OCI-LY7 (cell line): ENCODE results near the gene HHIPL2. TPM values are rescaled to one million over a fixed set of nuclear protein-coding genes. Genes with fewer than 3 reads are reported as not detected.

Source experiments
- BruUV-seq: library from RNA; stranded (reverse); fragments of 400-500 nt; replicated peaks from 2 replicates; lab custom pipeline; 2021; lab: Mats Ljungman, UMichigan
- CTCF ChIA-PET: fragments of 300-600 bp; sonication (Branson Sonifier 250); formaldehyde crosslinking; loops from one replicate; lab custom pipeline; 2022; ENCODE audit warnings: antibody characterized with exemption; ENCODE audit not compliant: unreplicated experiment; lab: Charles Lee
- POLR2A ChIA-PET: fragments of 300-600 bp; sonication (Branson Sonifier 250); formaldehyde crosslinking; loops from one replicate; lab custom pipeline; 2022; ENCODE audit warnings: antibody characterized with exemption; lab: Charles Lee
- DNase-seq: peaks from one replicate; pipeline ENCODE4 v3.0.0-alpha.2; 2015; ENCODE audit warnings: low spot score
- H2AFZ ChIP-seq: fragments of 200-600 bp; sonication (generic), shearing (Covaris generic); 2 replicates; pipeline ENCODE4 v1.6.1; 2014; ENCODE audit warnings: mild to moderate bottlenecking, antibody characterized with exemption, low read length, moderate library complexity
- H3K27ac ChIP-seq: fragments of 200-600 bp; sonication (generic); 2 replicates; pipeline ENCODE4 v1.5.1; 2014; ENCODE audit warnings: mixed run types, low read depth, mild to moderate bottlenecking, moderate library complexity, low read length, inconsistent platforms; ENCODE audit not compliant: poor library complexity, severe bottlenecking
- H3K36me3 ChIP-seq: fragments of 200-600 bp; sonication (generic); 2 replicates; pipeline ENCODE4 v1.6.1; 2014; ENCODE audit warnings: mild to moderate bottlenecking, antibody characterized with exemption, low read length, moderate library complexity, mixed read lengths; ENCODE audit not compliant: insufficient read depth
- H3K4me1 ChIP-seq: fragments of 200-600 bp; sonication (generic); 2 replicates; pipeline ENCODE4 v1.5.1; 2014; ENCODE audit warnings: mild to moderate bottlenecking, low read length; ENCODE audit not compliant: insufficient read depth, poor library complexity, severe bottlenecking
- H3K4me2 ChIP-seq: fragments of 200-600 bp; sonication (generic); 2 replicates; pipeline ENCODE4 v1.6.1; 2014; ENCODE audit warnings: mild to moderate bottlenecking, low read length
- H3K4me3 ChIP-seq: fragments of 200-600 bp; sonication (generic); 2 replicates; pipeline ENCODE4 v1.5.1; 2014; ENCODE audit warnings: mild to moderate bottlenecking, low read depth, low read length; ENCODE audit not compliant: poor library complexity, severe bottlenecking
- H3K79me2 ChIP-seq: fragments of 200-600 bp; sonication (generic); 2 replicates; pipeline ENCODE4 v1.6.1; 2016; ENCODE audit warnings: low read depth, mild to moderate bottlenecking, low read length, moderate library complexity, mixed read lengths; ENCODE audit not compliant: insufficient read depth
- H3K9me2 ChIP-seq: fragments of 200-600 bp; sonication (generic); 2 replicates; pipeline ENCODE4 v1.6.1; 2016; ENCODE audit warnings: mild to moderate bottlenecking, low read length, mixed read lengths; ENCODE audit not compliant: insufficient read depth
- H3K9me3 ChIP-seq: fragments of 200-600 bp; sonication (generic); 2 replicates; pipeline ENCODE4 v1.6.1; 2014; ENCODE audit warnings: mild to moderate bottlenecking, mixed run types, low read length, mixed read lengths
- H4K20me1 ChIP-seq: fragments of 200-600 bp; sonication (generic); 2 replicates; pipeline ENCODE4 v1.6.1; 2014; ENCODE audit warnings: mild to moderate bottlenecking, antibody characterized with exemption, low read length, moderate library complexity, mixed read lengths; ENCODE audit not compliant: insufficient read depth
- CTCF ChIP-seq: fragments of 200-600 bp; sonication (generic); conservative IDR thresholded peaks from 2 replicates; pipeline ENCODE4 v1.5.1; 2014; ENCODE audit warnings: mild to moderate bottlenecking, antibody characterized with exemption, low read length, moderate library complexity, mixed read lengths
- EZH2phosphoT487 ChIP-seq: fragments of 200-600 bp; sonication (generic); IDR thresholded peaks from 2 replicates; pipeline ENCODE4 v1.6.1; 2018; ENCODE audit warnings: low read depth, borderline replicate concordance, mild to moderate bottlenecking, mixed run types, antibody characterized with exemption, low read length, moderate library complexity, mixed read lengths
- intact Hi-C: fragments of 100-400 bp; cut with micrococcal nuclease; formaldehyde crosslinking; loops from one replicate; pipeline ENCODE4 v1.10.0; 2022; ENCODE audit not compliant: unreplicated experiment
- total RNA-seq, 2 experiments: library from RNA; depleted of rRNA in 1 of 2; stranded (reverse); fragments of >200 nt in 1 of 2; shearing (Covaris generic) in 1 of 2; gene quantifications; 2 replicates each; pipeline ENCODE4 v1.2.3, GENCODE V29; 2014 to 2022

HHIPL2 gene
- total RNA-seq, 2 experiments from 2014 or later: 0.92 TPM; not detected in 1

GRCh38 chr1:222589462-222590302, 41.8 kb upstream of the HHIPL2 start, which contains the start of gene TAF1A:
TSS of gene TAF1A (minus strand) at chr1:222589933.
- intact Hi-C loops: loop anchor here (1.0 kb wide), 1 partner anchor 55 kb away; no protein-coding TSS in a partner anchor
- BruUV-seq: TSS peak; percentile 77
- H3K27ac ChIP-seq: peak within 1 kb of the TSS; percentile 43
- no peaks in the 10 kb centered on the region for H4K20me1 ChIP-seq
- TF ChIP-seq CTCF (no peak), EZH2phosphoT487 (no peak)
- H3K9me3 ChIP-seq: peaks cover 1% of the 10 kb centered on the region; the same call in 1 of the 2 replicates
- DNase-seq: peak; percentile 88
- POLR2A ChIA-PET: interaction anchor here (0.6 to 3.1 kb wide), 17 partner anchors 10 to 944 kb away, joined by 3 to 13 read pairs (median 5); partner anchors contain the start of genes AIDA and BROX
- peak within 1 kb of the TSS; percentile 80 for H3K4me3 ChIP-seq
- peaks cover 35% of the 10 kb centered on the region for H3K36me3 ChIP-seq
- H3K79me2 ChIP-seq: peaks cover 29% of the 10 kb centered on the region
- CTCF ChIA-PET: interaction anchor here (0.5 kb wide), 1 partner anchor 17 kb away, joined by 4 read pairs; no protein-coding TSS in a partner anchor
- peak within 1 kb of the TSS; percentile 99 for H2AFZ ChIP-seq
- peak within 1 kb of the TSS; percentile 96 for H3K4me2 ChIP-seq
- no peaks in the 10 kb centered on the region for H3K9me2 ChIP-seq
- H3K4me1 ChIP-seq: peaks cover 20% of the 10 kb centered on the region

- Histone ChIP-seq H3K79me2 (peaks cover 30% of the 10 kb centered on the region), H3K9me3 (no peaks in the 10 kb centered on the region), H2AFZ (no peak overlapping the region), H3K27ac (no peak overlapping the region), H3K9me2 (no peaks in the 10 kb centered on the region), H3K4me2 (peak overlapping the region; percentile 96; the same call in 1 of the 2 replicates), H3K4me3 (peak overlapping the region; percentile 80), H3K4me1 (peaks cover 23% of the 10 kb centered on the region), H3K36me3 (peaks cover 50% of the 10 kb centered on the region), H4K20me1 (no peaks in the 10 kb centered on the region)
- intact Hi-C loops: no loop called here
- no peak for TF ChIP-seq EZH2phosphoT487
- BruUV-seq: no TSS peak
- POLR2A ChIA-PET: interaction anchor here (1.2 to 3.1 kb wide), 3 partner anchors 8 to 56 kb away, joined by 3 to 13 read pairs (median 10); no protein-coding TSS in a partner anchor
- no peak for DNase-seq
- CTCF ChIA-PET: no interaction called here
Measured at GRCh38 chr1:222588135-222588534, 40.2 kb upstream of the HHIPL2 start.

GRCh38 chr1:222586842-222587241, 38.9 kb upstream of the HHIPL2 start:
- Histone ChIP-seq H3K79me2 (peaks cover 30% of the 10 kb centered on the region), H3K4me3 (no peak overlapping the region), H3K9me3 (no peaks in the 10 kb centered on the region), H2AFZ (no peak overlapping the region), H3K9me2 (no peaks in the 10 kb centered on the region), H4K20me1 (no peaks in the 10 kb centered on the region), H3K36me3 (peaks cover 63% of the 10 kb centered on the region), H3K4me1 (peaks cover 27% of the 10 kb centered on the region), H3K27ac (no peak overlapping the region), H3K4me2 (no peak overlapping the region)
- ChIA-PET POLR2A (no interaction called here), CTCF (no interaction called here)
- no peak for DNase-seq
- intact Hi-C loops: no loop called here
- BruUV-seq: no TSS peak
- no peak for TF ChIP-seq EZH2phosphoT487
- TF ChIP-seq CTCF: no peak
